Chondrocyte (in vitro differentiated cells): ENCODE results near the gene HIBADH. TPM values are rescaled to one million over a fixed set of nuclear protein-coding genes. Genes with fewer than 3 reads are reported as not detected.
A peak's percentile ranks its signal among the peaks of the same experiment; 100 is the strongest.

Experiments used
- DNase-seq: peaks from one replicate; pipeline ENCODE4 v3.0.0; 2021; ENCODE audit warnings: mixed read lengths, low spot score
- H3K27ac Mint-ChIP-seq: one replicate; pipeline ENCODE4 v1.8.0; 2021; ENCODE audit warnings: mild to moderate bottlenecking, moderate library complexity, mixed read lengths; ENCODE audit not compliant: unreplicated experiment
- H3K27me3 Mint-ChIP-seq: 2 replicates; pipeline ENCODE4 v1.8.0; 2021; ENCODE audit warnings: low read depth, mixed read lengths
- H3K36me3 Mint-ChIP-seq: 2 replicates; pipeline ENCODE4 v1.8.0; 2021; ENCODE audit warnings: low read depth, mixed read lengths
- H3K4me1 Mint-ChIP-seq: 2 replicates; pipeline ENCODE4 v1.8.0; 2021; ENCODE audit warnings: low read depth, mild to moderate bottlenecking, mixed read lengths
- H3K4me3 Mint-ChIP-seq: one replicate; pipeline ENCODE4 v1.8.0; 2021; ENCODE audit warnings: mild to moderate bottlenecking, moderate library complexity, mixed read lengths; ENCODE audit not compliant: unreplicated experiment
- H3K9me3 Mint-ChIP-seq: 2 replicates; pipeline ENCODE4 v1.8.0; 2021; ENCODE audit warnings: low read depth, mixed read lengths
- total RNA-seq: library from RNA; stranded (reverse); gene quantifications from 3 replicates; pipeline ENCODE4 v1.2.1, GENCODE V29; 2021
- TF ChIP-seq, protein P1 (sequence below): fragments of 200-600 bp; sonication (generic); IDR thresholded peaks from 2 replicates; pipeline ENCODE4 v1.5.0; 2021; ENCODE audit warnings: antibody characterized with exemption, mild to moderate bottlenecking, moderate library complexity

Gene HIBADH
- total RNA-seq, 1 donor from 2014 or later, result 20.6 TPM

DNA sequence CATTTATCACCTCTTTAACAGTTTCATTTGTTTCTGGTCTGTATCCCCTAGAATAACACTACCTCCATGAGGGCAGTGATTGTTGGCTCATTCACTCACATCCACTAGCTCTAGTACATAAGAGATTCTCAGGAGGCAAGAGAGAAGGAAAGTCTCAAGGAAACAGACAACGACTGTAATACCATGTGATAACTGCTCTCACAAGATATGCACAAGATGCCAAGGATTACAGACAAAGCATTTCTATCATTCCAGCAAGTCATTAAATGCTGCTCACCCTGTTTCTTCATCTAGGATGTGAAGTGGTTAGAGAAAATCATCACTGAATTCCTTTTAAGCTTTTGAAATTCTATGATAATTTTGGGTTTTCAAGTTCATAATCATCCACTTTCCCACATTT lies 115.3 kb downstream of the HIBADH start:
- DNase-seq, result no peak
- Mint-ChIP-seq H3K4me1 (peaks cover 20% of the 10 kb centered on the region), H3K9me3 (no peaks in the 10 kb centered on the region), H3K4me3 (no peak overlapping the region), H3K36me3 (peaks cover 5% of the 10 kb centered on the region), H3K27ac (peak overlapping the region; percentile 75), H3K27me3 (no peaks in the 10 kb centered on the region)
- TF ChIP-seq, protein P1, sequence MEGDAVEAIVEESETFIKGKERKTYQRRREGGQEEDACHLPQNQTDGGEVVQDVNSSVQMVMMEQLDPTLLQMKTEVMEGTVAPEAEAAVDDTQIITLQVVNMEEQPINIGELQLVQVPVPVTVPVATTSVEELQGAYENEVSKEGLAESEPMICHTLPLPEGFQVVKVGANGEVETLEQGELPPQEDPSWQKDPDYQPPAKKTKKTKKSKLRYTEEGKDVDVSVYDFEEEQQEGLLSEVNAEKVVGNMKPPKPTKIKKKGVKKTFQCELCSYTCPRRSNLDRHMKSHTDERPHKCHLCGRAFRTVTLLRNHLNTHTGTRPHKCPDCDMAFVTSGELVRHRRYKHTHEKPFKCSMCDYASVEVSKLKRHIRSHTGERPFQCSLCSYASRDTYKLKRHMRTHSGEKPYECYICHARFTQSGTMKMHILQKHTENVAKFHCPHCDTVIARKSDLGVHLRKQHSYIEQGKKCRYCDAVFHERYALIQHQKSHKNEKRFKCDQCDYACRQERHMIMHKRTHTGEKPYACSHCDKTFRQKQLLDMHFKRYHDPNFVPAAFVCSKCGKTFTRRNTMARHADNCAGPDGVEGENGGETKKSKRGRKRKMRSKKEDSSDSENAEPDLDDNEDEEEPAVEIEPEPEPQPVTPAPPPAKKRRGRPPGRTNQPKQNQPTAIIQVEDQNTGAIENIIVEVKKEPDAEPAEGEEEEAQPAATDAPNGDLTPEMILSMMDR, result no peak

DNA sequence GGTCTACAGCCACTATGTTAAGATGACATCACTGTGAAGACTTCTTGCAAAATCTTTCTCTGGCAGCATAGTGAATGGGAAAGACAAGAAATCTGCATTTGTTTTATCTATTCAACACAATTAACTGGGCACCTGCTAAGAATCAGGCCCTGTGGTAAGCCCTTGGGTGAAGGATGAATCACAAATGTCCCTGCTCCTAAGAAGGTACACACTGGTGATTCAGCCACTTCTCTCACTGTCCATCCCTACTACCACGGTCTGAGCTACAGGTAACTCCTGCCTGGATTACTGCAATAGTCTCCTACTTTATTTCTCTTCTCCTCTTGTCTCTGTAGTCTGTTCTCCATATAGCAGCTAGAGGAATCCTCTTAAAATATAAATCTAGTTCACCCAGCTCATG lies 116.1 kb downstream of the HIBADH start:
- H3K4me3 Mint-ChIP-seq, result no peak overlapping the region
- peak overlapping the region; percentile 75 for H3K27ac Mint-ChIP-seq
- H3K9me3 Mint-ChIP-seq, result peaks cover under 1% of the 10 kb centered on the region
- no peaks in the 10 kb centered on the region for H3K27me3 Mint-ChIP-seq
- H3K4me1 Mint-ChIP-seq, result peaks cover 20% of the 10 kb centered on the region
- H3K36me3 Mint-ChIP-seq, result peaks cover 8% of the 10 kb centered on the region
- DNase-seq, result no peak
- TF ChIP-seq, protein P1, result no peak

DNA sequence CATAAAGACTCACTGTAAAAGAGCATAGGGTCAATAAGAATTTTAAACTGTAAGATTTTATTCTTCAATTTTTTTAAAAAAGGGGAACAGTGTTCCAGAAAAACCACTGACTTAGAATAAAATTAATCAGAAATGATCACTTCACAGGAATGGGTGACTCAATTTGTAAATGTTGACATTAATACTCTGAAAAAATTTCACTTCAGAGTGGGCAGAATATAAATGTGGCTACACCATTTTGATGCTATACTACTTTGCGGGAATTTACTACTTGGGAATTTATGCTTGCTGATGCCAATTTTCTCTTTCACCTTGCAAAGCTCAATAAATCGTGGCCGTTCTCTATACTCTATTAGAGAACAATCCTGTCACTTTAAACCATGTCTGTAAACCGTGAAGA lies 126.9 kb downstream of the HIBADH start:
- peaks cover 24% of the 10 kb centered on the region for H3K36me3 Mint-ChIP-seq

DNA sequence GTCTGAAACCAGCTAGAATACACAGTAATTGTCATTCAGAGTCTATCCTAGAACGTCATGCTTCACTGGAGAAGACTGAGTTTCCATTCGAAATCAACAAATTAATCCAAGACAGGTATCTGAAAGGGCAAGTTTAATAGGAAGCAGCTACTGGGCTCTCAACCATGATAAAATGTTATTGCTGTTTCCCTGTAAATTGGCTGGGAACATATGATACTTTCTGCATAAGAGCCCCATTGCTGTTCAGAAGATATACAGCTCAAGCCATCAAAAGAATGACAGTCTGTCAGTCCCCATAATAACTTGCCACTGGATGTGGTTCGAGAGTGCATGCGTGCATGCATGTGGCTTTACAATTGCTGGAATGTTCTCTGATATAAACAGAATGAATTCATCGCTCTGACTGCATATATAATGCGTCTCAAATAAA lies 129.0 kb downstream of the HIBADH start:
- Mint-ChIP-seq H3K4me1 (no peaks in the 10 kb centered on the region), H3K27ac (no peak overlapping the region)
- DNase-seq, result no peak

More for the DNA sequence above, 126.9 kb downstream of the HIBADH start:
- Mint-ChIP-seq H3K27me3 (no peaks in the 10 kb centered on the region), H3K27ac (no peak overlapping the region), H3K9me3 (no peaks in the 10 kb centered on the region), H3K4me1 (no peaks in the 10 kb centered on the region), H3K4me3 (no peak overlapping the region)
- no peak for DNase-seq
- TF ChIP-seq, protein P1, result no peak

DNA sequence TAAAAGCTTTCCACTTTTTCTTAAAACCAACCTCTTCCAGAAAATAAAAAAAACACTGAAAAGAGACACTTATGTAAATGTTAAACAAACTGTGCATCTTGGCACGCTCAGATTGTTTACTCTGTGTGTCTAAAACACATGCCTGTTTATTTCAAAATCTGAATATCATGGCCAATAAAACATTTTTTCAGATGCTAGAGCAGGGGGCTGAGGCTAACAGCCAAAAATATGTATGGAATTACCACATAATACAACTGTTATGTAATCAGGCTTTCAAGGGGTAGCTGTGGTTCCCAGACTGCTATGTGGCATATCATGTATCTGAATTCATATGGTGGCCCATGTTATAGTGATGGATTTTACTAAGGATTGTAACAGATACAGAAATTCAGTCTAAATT lies 130.4 kb downstream of the HIBADH start:
- H3K27ac Mint-ChIP-seq, result no peak overlapping the region
- DNase-seq, result no peak
- peaks cover 26% of the 10 kb centered on the region for H3K36me3 Mint-ChIP-seq
- H3K27me3 Mint-ChIP-seq, result no peaks in the 10 kb centered on the region
- TF ChIP-seq, protein P1, result no peak
- peaks cover 18% of the 10 kb centered on the region for H3K9me3 Mint-ChIP-seq
- H3K4me3 Mint-ChIP-seq, result no peak overlapping the region
- no peaks in the 10 kb centered on the region for H3K4me1 Mint-ChIP-seq

More for the DNA sequence above, 129.0 kb downstream of the HIBADH start:
- Mint-ChIP-seq H3K36me3 (peaks cover 21% of the 10 kb centered on the region), H3K4me3 (no peak overlapping the region), H3K9me3 (peaks cover 12% of the 10 kb centered on the region), H3K27me3 (no peaks in the 10 kb centered on the region)
- TF ChIP-seq, protein P1, result no peak
